Esophagus muscularis mucosa (tissue), 4 donors: Measurements from ENCODE around the gene MICU1. TPM values are rescaled to one million over a fixed set of nuclear protein-coding genes. Genes with fewer than 3 reads are reported as not detected.

Experiments
- DNase-seq: peaks from one replicate; pipeline ENCODE4 v3.0.0-alpha.2; 2017; ENCODE audit errors: extremely low spot score
- H3K27ac ChIP-seq, 4 donors: fragments of 200-600 bp; sonication (generic); replicated peaks in 1 of 4; 1 replicate in 3 of 4; 2 replicates in 1 of 4; pipeline ENCODE4 v1.5.1; 2016 to 2019; ENCODE audit warnings: mild to moderate bottlenecking in 1 of 4
- H3K27me3 ChIP-seq, 4 donors: fragments of 200-600 bp; sonication (generic); one replicate each; pipeline versions ENCODE4 v1.5.1 to v1.6.0; 2016 to 2019
- H3K36me3 ChIP-seq, 4 donors: fragments of 200-600 bp; sonication (generic); one replicate each; pipeline ENCODE4 v1.5.1; 2016 to 2019
- H3K4me1 ChIP-seq, 4 donors: fragments of 200-600 bp; sonication (generic); one replicate each; pipeline ENCODE4 v1.5.1; 2016 to 2019
- H3K4me3 ChIP-seq, 4 donors: fragments of 200-600 bp; sonication (generic); 1 replicate in 2 of 4; 2 replicates in 2 of 4; pipeline ENCODE4 v1.5.1; 2016 to 2019; ENCODE audit warnings: mild to moderate bottlenecking in 4 of 4, moderate library complexity in 1 of 4
- H3K9me3 ChIP-seq, 4 donors: fragments of 200-600 bp; sonication (generic); 1 replicate in 3 of 4; 2 replicates in 1 of 4; pipeline ENCODE4 v1.5.1; 2016 to 2019
- EP300 ChIP-seq: sonication (generic); formaldehyde crosslinking; IDR thresholded peaks from one replicate; pipeline ENCODE4 v1.6.1; 2017; ENCODE audit warnings: antibody characterized with exemption
- POLR2A ChIP-seq: fragments of 450-650 bp; IDR thresholded peaks from one replicate; pipeline ENCODE4 v1.6.1; 2017; ENCODE audit warnings: antibody characterized with exemption, moderate library complexity, mild to moderate bottlenecking, low read depth
- POLR2AphosphoS5 ChIP-seq, 2 donors: sonication (generic); formaldehyde crosslinking; IDR thresholded peaks; one replicate each; pipeline ENCODE4 v1.6.1; 2017; ENCODE audit warnings: antibody characterized with exemption in 2 of 2
- WGBS: methylation state at CpG from one replicate; pipeline ENCODE4 v1.1.5; 2018; 5-methylcytosine and 5-hydroxymethylcytosine counted together
- intact Hi-C: fragments of 100-400 bp; cut with DNase I; formaldehyde crosslinking; loops from one replicate; pipeline ENCODE4 v1.15.1; 2023
- total RNA-seq, 4 donors: library from RNA; depleted of rRNA; stranded (reverse); fragments of >200 nt; gene quantifications; one replicate each; pipeline versions ENCODE4 v1.1.0 to v1.2.1, GENCODE V29; 2016
- TF ChIP-seq, protein P1 (sequence below), 3 experiments: fragments of 200-600 bp in 2 of 3; fragments of 450-650 bp in 1 of 3; sonication (generic) in 2 of 3; IDR thresholded peaks; one replicate each; pipeline ENCODE4 v1.5.1; 2017 to 2019; ENCODE audit warnings: antibody characterized with exemption in 3 of 3, mild to moderate bottlenecking in 2 of 3, moderate library complexity in 1 of 3

MICU1 gene
- total RNA-seq, 4 donors from 2014 or later, result 31.6 to 39.7 (median 35.0) TPM

DNA sequence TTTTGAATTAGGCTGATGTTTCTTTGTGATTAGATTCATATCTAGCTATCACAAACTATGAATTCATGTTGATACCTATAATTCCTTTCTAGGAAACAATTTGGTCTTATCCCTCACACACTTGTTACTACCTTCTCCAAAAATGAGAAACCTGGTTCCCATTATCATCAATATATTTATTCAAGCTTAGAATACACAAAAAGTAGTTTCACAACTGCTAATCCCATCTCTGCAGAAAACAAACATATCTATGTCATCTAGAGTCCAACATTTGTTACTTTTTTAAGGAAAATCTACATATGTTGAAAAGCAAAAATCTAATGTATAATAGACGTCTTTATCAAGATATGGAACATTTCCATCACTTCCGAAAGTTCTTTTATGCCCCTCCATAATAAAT is 110.4 kb downstream of the MICU1 start:
- H3K27ac ChIP-seq, result no peak overlapping the region
- peaks cover 0 to 6% (median 0%) of the 10 kb centered on the region in 4 donors for H3K36me3 ChIP-seq

DNA sequence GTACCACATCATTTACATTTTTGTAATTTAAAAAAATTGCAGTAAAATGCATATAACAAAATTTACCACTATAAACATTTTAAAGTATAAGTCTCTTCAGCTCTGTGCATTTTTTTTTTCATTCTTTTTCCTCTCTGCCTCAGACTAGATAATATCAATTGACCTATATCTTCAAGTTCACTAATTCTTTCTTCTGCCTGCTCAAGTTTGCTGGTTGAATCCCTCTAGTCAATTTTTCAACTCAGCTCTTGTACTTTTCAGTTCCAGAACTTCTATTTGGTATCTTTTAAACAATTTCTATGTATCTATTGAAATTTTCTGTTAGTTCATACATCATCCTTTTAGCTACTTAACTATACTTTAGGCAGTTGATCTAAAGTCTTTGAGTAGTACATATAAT is 112.0 kb downstream of the MICU1 start:
- no peaks in the 10 kb centered on the region for H3K4me1 ChIP-seq
- no peak overlapping the region for H3K4me3 ChIP-seq
- no peak for TF ChIP-seq POLR2AphosphoS5 (IDR thresholded peaks at IDR 0.05)
- no peak for TF ChIP-seq EP300
- TF ChIP-seq, protein P1, sequence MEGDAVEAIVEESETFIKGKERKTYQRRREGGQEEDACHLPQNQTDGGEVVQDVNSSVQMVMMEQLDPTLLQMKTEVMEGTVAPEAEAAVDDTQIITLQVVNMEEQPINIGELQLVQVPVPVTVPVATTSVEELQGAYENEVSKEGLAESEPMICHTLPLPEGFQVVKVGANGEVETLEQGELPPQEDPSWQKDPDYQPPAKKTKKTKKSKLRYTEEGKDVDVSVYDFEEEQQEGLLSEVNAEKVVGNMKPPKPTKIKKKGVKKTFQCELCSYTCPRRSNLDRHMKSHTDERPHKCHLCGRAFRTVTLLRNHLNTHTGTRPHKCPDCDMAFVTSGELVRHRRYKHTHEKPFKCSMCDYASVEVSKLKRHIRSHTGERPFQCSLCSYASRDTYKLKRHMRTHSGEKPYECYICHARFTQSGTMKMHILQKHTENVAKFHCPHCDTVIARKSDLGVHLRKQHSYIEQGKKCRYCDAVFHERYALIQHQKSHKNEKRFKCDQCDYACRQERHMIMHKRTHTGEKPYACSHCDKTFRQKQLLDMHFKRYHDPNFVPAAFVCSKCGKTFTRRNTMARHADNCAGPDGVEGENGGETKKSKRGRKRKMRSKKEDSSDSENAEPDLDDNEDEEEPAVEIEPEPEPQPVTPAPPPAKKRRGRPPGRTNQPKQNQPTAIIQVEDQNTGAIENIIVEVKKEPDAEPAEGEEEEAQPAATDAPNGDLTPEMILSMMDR (IDR thresholded peaks at IDR 0.05), result no peak
- TF ChIP-seq POLR2A, result no peak
- intact Hi-C loops, result no loop called here
- H3K9me3 ChIP-seq, result no peaks in the 10 kb centered on the region
- peaks cover 0 to 5% (median 0%) of the 10 kb centered on the region in 4 donors for H3K36me3 ChIP-seq
- no peaks in the 10 kb centered on the region for H3K27me3 ChIP-seq
- H3K27ac ChIP-seq, result no peak overlapping the region
- DNase-seq, result no peak

More for the DNA sequence above, 110.4 kb downstream of the MICU1 start:
- intact Hi-C loops, result no loop called here
- H3K27me3 ChIP-seq, result no peaks in the 10 kb centered on the region
- H3K4me3 ChIP-seq, result no peak overlapping the region
- 88% methylated on average over 2 of the region's 2 CpGs for WGBS
- DNase-seq, result no peak
- no peak for TF ChIP-seq EP300
- TF ChIP-seq POLR2AphosphoS5 (IDR thresholded peaks at IDR 0.05), result no peak
- no peaks in the 10 kb centered on the region for H3K9me3 ChIP-seq
- H3K4me1 ChIP-seq, result no peaks in the 10 kb centered on the region

DNA sequence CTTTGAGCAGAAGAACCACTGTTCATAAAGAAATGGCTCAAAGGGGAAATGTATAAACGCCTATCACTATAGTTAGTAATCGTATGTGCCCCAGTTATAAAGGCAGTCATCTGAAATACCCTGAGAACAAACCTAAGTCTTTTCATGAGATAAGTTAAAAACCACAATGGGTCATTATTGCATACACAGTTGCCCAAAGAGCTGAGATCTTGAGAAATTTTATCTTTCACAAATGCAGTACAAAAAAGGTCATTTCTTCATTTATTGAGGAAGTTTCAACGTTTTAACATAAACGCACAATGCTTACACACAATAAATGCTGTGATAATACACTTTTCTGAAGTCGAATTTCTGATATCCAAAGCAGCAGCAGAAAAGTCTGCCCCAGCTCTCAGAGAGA is 114.4 kb downstream of the MICU1 start:
- 88% methylated on average over 5 of the region's 5 CpGs for WGBS
- intact Hi-C loops, result no loop called here
- no peak overlapping the region for H3K27ac ChIP-seq
- H3K27me3 ChIP-seq, result no peaks in the 10 kb centered on the region
- TF ChIP-seq, protein P1 (IDR thresholded peaks at IDR 0.05), result no peak
- TF ChIP-seq EP300 (no peak), POLR2AphosphoS5 (IDR thresholded peaks at IDR 0.05) (no peak), POLR2A (no peak)
- DNase-seq, result no peak
- H3K4me1 ChIP-seq, result no peaks in the 10 kb centered on the region
- no peaks in the 10 kb centered on the region for H3K9me3 ChIP-seq
- H3K4me3 ChIP-seq, result no peak overlapping the region
- H3K36me3 ChIP-seq, result peaks cover 0 to 7% (median 3%) of the 10 kb centered on the region in 4 donors

DNA sequence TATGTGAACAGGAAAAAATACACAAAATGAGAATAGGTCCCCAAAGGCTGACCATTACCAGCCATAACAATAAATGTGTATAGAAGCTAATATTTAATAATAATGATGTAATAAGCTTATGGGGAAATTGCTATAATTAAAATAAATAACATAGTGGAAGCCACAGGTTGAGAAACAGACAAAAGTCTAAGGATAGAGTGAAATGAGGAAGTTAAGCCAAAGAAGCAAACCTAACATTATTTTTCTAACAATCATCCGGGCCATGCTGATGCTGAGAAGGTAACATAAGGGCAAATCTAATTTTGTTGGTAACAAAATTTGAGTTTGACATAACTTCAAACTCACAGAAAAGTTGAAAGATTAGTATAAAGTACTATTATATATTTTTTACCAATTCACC is 115.9 kb downstream of the MICU1 start:
- H3K27ac ChIP-seq, result no peak overlapping the region
- 86% methylated on average over 1 of the region's 1 CpG for WGBS
- TF ChIP-seq, protein P1 (IDR thresholded peaks at IDR 0.05), result no peak
- TF ChIP-seq POLR2AphosphoS5 (IDR thresholded peaks at IDR 0.05) (no peak), POLR2A (no peak), EP300 (no peak)

DNA sequence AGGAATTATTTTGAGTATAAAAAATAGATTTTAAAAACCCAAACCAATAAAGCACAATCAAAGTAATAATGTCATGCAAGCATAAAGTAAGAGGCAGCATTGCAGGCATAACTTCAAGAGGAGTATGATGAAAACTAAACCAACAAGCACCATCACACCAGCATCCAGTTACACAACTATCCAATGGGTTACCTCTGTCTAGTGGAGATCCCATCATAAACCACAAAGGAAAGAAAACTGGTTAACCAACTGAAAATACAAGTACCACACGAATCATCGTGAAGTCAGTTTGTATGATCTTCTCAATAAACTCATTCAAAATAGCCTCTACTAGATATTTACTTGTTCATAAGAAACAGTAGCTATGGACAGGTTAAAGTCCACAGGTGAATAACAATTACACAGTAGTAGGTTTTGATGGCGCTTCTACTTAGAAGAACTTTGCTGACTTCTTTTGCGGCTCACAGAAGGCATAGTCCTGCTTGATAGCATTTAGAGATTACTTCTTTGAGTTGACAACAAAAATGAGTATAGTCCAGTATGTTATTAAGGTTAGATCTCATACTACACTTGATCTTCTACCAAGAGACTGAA is 116.6 kb downstream of the MICU1 start:
- intact Hi-C loops, result no loop called here
- no peak for TF ChIP-seq POLR2AphosphoS5 (IDR thresholded peaks at IDR 0.05)
- TF ChIP-seq, protein P1 (IDR thresholded peaks at IDR 0.05), result no peak
- no peak for TF ChIP-seq POLR2A
- TF ChIP-seq EP300, result no peak
- 91% methylated on average over 4 of the region's 4 CpGs for WGBS

More for the DNA sequence above, 115.9 kb downstream of the MICU1 start:
- intact Hi-C loops, result no loop called here
- DNase-seq, result no peak
- Histone ChIP-seq H3K36me3 (peaks cover 0 to 7% (median 3%) of the 10 kb centered on the region in 4 donors), H3K9me3 (no peaks in the 10 kb centered on the region), H3K27me3 (no peaks in the 10 kb centered on the region), H3K4me1 (no peaks in the 10 kb centered on the region), H3K4me3 (no peak overlapping the region)

More for the DNA sequence above, 116.6 kb downstream of the MICU1 start:
- H3K4me1 ChIP-seq, result no peaks in the 10 kb centered on the region
- no peak for DNase-seq
- no peaks in the 10 kb centered on the region for H3K27me3 ChIP-seq
- no peak overlapping the region for H3K27ac ChIP-seq
- peaks cover 0 to 7% (median 3%) of the 10 kb centered on the region in 4 donors for H3K36me3 ChIP-seq
- H3K9me3 ChIP-seq, result no peaks in the 10 kb centered on the region
- H3K4me3 ChIP-seq, result no peak overlapping the region
